Endometrium (tissue), 2 donors: ENCODE measurements around the gene STUM.

Experiments used
- FAIRE-seq: peaks from 2 replicates; lab custom pipeline; 2012; peaks lifted over from hg19 to GRCh38; lab: Jason Lieb, UNC
- donor health status: control.
- donor health status: control.

Gene STUM

GRCh38 chr1:226534098-226534497 lies 14.5 kb upstream of the STUM start:
- FAIRE-seq, result no peak

- FAIRE-seq, result no peak
Measured at GRCh38 chr1:226534645-226535044, 13.9 kb upstream of the STUM start.

- no peak for FAIRE-seq
Measured at GRCh38 chr1:226535666-226536065, 12.9 kb upstream of the STUM start.

GRCh38 chr1:226541231-226541630 lies 7.3 kb upstream of the STUM start:
- FAIRE-seq, result no peak

GRCh38 chr1:226541631-226542622 lies 6.6 kb upstream of the STUM start:
- FAIRE-seq, result no peak

GRCh38 chr1:226542623-226543103 lies 5.9 kb upstream of the STUM start:
- FAIRE-seq, result no peak

GRCh38 chr1:226545836-226546596 lies 2.5 kb upstream of the STUM start:
- FAIRE-seq, result no peak

GRCh38 chr1:226546926-226547325 lies 1.6 kb upstream of the STUM start:
- FAIRE-seq, result no peak

GRCh38 chr1:226547754-226548191 lies 791 bp upstream of the STUM start:
- peak; percentile 65 for FAIRE-seq

- FAIRE-seq, result no peak
Measured at GRCh38 chr1:226549094-226549936, 751 bp downstream of the STUM start.

- no peak for FAIRE-seq
Measured at GRCh38 chr1:226549937-226550671, 1.5 kb downstream of the STUM start.

GRCh38 chr1:226550672-226551041 lies 2.1 kb downstream of the STUM start:
- FAIRE-seq, result no peak

- no peak for FAIRE-seq
Measured at GRCh38 chr1:226551299-226551698, 2.7 kb downstream of the STUM start.

- no peak for FAIRE-seq
Measured at GRCh38 chr1:226552061-226552460, 3.5 kb downstream of the STUM start.

- FAIRE-seq, result no peak
Measured at GRCh38 chr1:226553266-226553923, 4.8 kb downstream of the STUM start.

GRCh38 chr1:226553924-226554282 lies 5.3 kb downstream of the STUM start:
- FAIRE-seq, result no peak

GRCh38 chr1:226555092-226555491 lies 6.5 kb downstream of the STUM start:
- FAIRE-seq, result no peak

GRCh38 chr1:226557424-226557823 lies 8.9 kb downstream of the STUM start:
- FAIRE-seq, result no peak

GRCh38 chr1:226558036-226558650 lies 9.6 kb downstream of the STUM start:
- FAIRE-seq, result no peak

GRCh38 chr1:226560243-226560642 lies 11.7 kb downstream of the STUM start:
- FAIRE-seq, result no peak
